Ishikawa (cell line): ENCODE measurements around the gene TNIP3.

Source experiments
- CEBPB ChIP-seq: IDR thresholded peaks from 2 replicates; pipeline ENCODE4 v1.6.1; 2012
- CREB1 ChIP-seq: IDR thresholded peaks from 2 replicates; pipeline ENCODE4 v1.6.1; 2012; ENCODE audit warnings: low read depth
- EGR1 ChIP-seq: IDR thresholded peaks from 2 replicates; pipeline ENCODE4 v1.6.1; 2012
- EP300 ChIP-seq: IDR thresholded peaks from 2 replicates; pipeline ENCODE4 v1.6.1; 2012; ENCODE audit warnings: borderline replicate concordance
- FOXM1 ChIP-seq: IDR thresholded peaks from 2 replicates; pipeline ENCODE4 v1.6.1; 2012; ENCODE audit warnings: low read depth, borderline replicate concordance
- NFIC ChIP-seq: IDR thresholded peaks from 2 replicates; pipeline ENCODE4 v1.6.1; 2012
- RAD21 ChIP-seq: IDR thresholded peaks from 2 replicates; pipeline ENCODE4 v1.6.1; 2012; ENCODE audit warnings: low read depth
- TAF1 ChIP-seq: IDR thresholded peaks from 2 replicates; pipeline ENCODE4 v1.6.1; 2012; ENCODE audit warnings: low read depth, mild to moderate bottlenecking
- TCF12 ChIP-seq: IDR thresholded peaks from 2 replicates; pipeline ENCODE4 v1.6.1; 2012; ENCODE audit warnings: low read depth
- TEAD4 ChIP-seq: IDR thresholded peaks from 2 replicates; pipeline ENCODE4 v1.6.1; 2012
- YY1 ChIP-seq: IDR thresholded peaks from 2 replicates; pipeline ENCODE4 v1.6.1; 2012; ENCODE audit warnings: low read depth
- ZBTB7A ChIP-seq: IDR thresholded peaks from 2 replicates; pipeline ENCODE4 v1.6.1; 2012; ENCODE audit warnings: low read depth
- TF ChIP-seq, protein P1 (sequence below): IDR thresholded peaks from 2 replicates; pipeline ENCODE4 v1.6.1; 2012
- TF ChIP-seq, protein P2 (sequence below): IDR thresholded peaks from 2 replicates; pipeline ENCODE4 v1.6.1; 2012
- TF ChIP-seq, protein P3 (sequence below): IDR thresholded peaks from 2 replicates; pipeline ENCODE4 v1.6.1; 2012; ENCODE audit warnings: low read depth, mild to moderate bottlenecking

TNIP3 gene, protein sequence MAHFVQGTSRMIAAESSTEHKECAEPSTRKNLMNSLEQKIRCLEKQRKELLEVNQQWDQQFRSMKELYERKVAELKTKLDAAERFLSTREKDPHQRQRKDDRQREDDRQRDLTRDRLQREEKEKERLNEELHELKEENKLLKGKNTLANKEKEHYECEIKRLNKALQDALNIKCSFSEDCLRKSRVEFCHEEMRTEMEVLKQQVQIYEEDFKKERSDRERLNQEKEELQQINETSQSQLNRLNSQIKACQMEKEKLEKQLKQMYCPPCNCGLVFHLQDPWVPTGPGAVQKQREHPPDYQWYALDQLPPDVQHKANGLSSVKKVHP

DNA sequence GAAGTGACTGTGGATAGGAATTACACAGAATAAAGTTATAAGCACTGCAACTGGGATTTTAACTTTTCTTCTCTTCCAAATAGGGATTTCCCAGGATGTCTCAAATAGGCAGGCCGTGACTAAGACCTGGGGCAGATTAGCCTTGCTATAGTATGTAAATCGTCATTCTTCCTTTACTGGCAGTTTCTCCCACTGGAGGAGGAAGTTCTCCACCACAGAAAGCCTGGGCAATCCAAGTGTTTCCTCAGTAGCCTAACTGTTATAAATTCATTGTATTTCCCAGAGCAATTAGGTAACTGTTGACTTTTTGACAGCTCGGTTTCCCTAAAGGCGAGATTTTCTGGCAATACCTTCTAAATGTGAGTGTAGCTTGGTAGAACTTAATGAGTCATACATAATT, at the start of gene TNIP3:
TNIP3 (minus strand) TSS at position 31 of the 400 bp plus-strand sequence. CDS start 196 bp downstream, outside the sequence.
- TF ChIP-seq, protein P1, sequence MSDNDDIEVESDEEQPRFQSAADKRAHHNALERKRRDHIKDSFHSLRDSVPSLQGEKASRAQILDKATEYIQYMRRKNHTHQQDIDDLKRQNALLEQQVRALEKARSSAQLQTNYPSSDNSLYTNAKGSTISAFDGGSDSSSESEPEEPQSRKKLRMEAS, result no peak
- TF ChIP-seq EGR1 (no peak), RAD21 (no peak), NFIC (no peak), EP300 (no peak), YY1 (no peak), CEBPB (no peak), ZBTB7A (no peak), FOXM1 (no peak), TEAD4 (no peak), CREB1 (no peak), TAF1 (no peak)
- TF ChIP-seq, protein P2, sequence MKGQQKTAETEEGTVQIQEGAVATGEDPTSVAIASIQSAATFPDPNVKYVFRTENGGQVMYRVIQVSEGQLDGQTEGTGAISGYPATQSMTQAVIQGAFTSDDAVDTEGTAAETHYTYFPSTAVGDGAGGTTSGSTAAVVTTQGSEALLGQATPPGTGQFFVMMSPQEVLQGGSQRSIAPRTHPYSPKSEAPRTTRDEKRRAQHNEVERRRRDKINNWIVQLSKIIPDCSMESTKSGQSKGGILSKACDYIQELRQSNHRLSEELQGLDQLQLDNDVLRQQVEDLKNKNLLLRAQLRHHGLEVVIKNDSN, result no peak
- TF ChIP-seq, protein P3, sequence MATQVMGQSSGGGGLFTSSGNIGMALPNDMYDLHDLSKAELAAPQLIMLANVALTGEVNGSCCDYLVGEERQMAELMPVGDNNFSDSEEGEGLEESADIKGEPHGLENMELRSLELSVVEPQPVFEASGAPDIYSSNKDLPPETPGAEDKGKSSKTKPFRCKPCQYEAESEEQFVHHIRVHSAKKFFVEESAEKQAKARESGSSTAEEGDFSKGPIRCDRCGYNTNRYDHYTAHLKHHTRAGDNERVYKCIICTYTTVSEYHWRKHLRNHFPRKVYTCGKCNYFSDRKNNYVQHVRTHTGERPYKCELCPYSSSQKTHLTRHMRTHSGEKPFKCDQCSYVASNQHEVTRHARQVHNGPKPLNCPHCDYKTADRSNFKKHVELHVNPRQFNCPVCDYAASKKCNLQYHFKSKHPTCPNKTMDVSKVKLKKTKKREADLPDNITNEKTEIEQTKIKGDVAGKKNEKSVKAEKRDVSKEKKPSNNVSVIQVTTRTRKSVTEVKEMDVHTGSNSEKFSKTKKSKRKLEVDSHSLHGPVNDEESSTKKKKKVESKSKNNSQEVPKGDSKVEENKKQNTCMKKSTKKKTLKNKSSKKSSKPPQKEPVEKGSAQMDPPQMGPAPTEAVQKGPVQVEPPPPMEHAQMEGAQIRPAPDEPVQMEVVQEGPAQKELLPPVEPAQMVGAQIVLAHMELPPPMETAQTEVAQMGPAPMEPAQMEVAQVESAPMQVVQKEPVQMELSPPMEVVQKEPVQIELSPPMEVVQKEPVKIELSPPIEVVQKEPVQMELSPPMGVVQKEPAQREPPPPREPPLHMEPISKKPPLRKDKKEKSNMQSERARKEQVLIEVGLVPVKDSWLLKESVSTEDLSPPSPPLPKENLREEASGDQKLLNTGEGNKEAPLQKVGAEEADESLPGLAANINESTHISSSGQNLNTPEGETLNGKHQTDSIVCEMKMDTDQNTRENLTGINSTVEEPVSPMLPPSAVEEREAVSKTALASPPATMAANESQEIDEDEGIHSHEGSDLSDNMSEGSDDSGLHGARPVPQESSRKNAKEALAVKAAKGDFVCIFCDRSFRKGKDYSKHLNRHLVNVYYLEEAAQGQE, result no peak

DNA sequence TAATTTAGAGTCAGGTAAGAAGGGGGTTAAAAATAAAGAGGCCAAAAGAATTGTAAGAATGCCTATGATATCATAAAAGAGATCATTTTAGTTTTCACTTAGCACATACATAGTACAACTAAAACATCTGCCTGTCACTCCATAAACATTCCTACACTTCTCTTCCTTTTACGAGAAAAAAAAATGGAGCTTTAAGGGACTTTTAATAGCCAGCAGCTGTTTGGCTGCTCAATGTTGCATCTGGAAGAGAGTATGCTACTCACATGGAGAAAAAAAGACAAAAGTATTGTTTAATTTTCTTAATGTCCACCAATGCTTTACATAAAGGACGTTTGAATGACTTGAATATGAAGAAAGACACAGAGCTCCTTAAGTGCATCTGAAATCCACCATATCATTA, 48.7 kb upstream of the TNIP3 start:
- no peak for TF ChIP-seq TEAD4
- TF ChIP-seq YY1, result no peak
- TF ChIP-seq FOXM1, result no peak
- TF ChIP-seq ZBTB7A, result no peak
- TF ChIP-seq, protein P1, result no peak
- TF ChIP-seq, protein P3, result no peak
- TF ChIP-seq, protein P2, result no peak
- TF ChIP-seq TCF12, result no peak
- no peak for TF ChIP-seq EGR1
- no peak for TF ChIP-seq RAD21
- no peak for TF ChIP-seq TAF1
- no peak for TF ChIP-seq NFIC
- no peak for TF ChIP-seq CREB1
- TF ChIP-seq EP300, result no peak
- no peak for TF ChIP-seq CEBPB

DNA sequence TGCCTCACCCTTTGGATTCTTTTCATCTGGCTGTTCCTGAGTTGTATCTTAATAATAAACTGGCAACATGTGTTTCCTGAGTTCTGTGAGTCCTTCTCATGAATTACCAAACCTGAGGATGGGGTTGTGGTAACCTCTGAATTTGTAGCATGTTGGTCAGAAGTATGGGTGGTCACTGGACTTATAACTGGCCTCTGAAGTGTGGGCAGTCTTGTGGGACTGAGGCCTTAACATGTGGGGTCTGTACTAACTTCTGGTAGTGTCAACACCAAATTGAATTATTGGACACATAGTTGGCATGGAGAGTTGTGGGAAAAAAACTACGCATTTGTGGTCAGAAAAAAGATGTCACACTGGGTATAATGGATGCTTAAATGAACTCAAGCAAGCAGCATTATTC, 45.0 kb upstream of the TNIP3 start:
- no peak for TF ChIP-seq TAF1
- TF ChIP-seq CREB1, result no peak
- TF ChIP-seq TCF12, result no peak
- TF ChIP-seq FOXM1, result no peak
- TF ChIP-seq, protein P2, result no peak
- no peak for TF ChIP-seq YY1
- no peak for TF ChIP-seq TEAD4
- TF ChIP-seq EP300, result no peak
- TF ChIP-seq, protein P1, result no peak
- no peak for TF ChIP-seq NFIC
- no peak for TF ChIP-seq EGR1
- no peak for TF ChIP-seq ZBTB7A

DNA sequence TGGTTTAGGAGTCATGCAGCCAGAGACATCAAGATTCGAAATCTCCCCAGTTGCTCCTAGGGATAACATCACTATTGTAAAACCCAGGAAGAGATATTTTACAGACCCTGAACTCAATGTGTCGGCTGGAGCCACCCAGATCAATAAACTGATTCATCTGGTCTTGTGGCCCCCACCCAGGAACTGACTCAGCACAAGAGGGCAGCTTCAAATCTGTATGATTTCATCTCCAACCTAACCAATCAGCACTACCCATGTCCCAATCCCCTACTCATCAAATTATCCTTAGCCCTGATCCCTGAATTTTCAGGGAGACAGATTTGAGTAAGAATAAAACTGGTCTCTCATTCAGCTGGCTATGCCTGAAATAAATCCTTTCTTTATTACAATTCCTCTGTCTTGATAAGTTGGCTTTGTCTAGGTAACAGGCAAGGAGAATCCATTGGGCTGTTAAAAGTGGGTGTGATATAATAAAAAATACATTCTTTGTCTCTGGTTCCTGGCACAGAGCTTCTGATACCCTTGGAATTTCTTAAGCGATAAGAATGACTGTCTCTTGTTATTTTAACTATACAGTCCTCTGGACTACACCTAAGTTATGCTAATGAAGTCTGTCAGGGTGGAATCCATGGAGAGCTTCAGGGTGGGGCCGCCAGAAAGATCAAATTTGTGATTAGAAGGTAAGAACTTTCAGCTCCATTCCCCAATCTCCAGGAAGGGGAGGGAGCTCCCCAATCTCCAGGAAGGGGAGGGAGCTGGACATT, 44.3 kb upstream of the TNIP3 start:
- no peak for TF ChIP-seq FOXM1
- TF ChIP-seq NFIC, result no peak
- no peak for TF ChIP-seq EGR1
- no peak for TF ChIP-seq ZBTB7A
- TF ChIP-seq, protein P2, result no peak
- no peak for TF ChIP-seq CREB1
- no peak for TF ChIP-seq TEAD4
